HUES48 (cell line): ENCODE results near the gene CTSW.

Experiments used
- H3K27ac ChIP-seq: one replicate; pipeline ENCODE4 v1.7.0; 2013; ENCODE audit warnings: low read depth, low read length, inconsistent platforms
- H3K27me3 ChIP-seq: 2 replicates; pipeline ENCODE4 v1.6.1; 2013; ENCODE audit warnings: mild to moderate bottlenecking, low read length; ENCODE audit not compliant: control insufficient read depth, insufficient read depth
- H3K36me3 ChIP-seq: 2 replicates; pipeline ENCODE4 v1.6.1; 2013; ENCODE audit warnings: low read length; ENCODE audit not compliant: control insufficient read depth, insufficient read depth
- H3K4me1 ChIP-seq: 2 replicates; pipeline ENCODE4 v1.6.1; 2013; ENCODE audit warnings: mild to moderate bottlenecking, low read length; ENCODE audit not compliant: control insufficient read depth, insufficient read depth
- H3K4me3 ChIP-seq: 2 replicates; pipeline ENCODE4 v1.5.1; 2013; ENCODE audit warnings: mild to moderate bottlenecking, low read depth, low read length
- H3K9ac ChIP-seq: 2 replicates; pipeline ENCODE4 v1.6.1; 2013; ENCODE audit warnings: mild to moderate bottlenecking, low read depth, low read length, moderate library complexity
- H3K9me3 ChIP-seq: 2 replicates; pipeline ENCODE4 v1.6.1; 2013; ENCODE audit warnings: low read length; ENCODE audit not compliant: control insufficient read depth, insufficient read depth

CTSW gene

DNA sequence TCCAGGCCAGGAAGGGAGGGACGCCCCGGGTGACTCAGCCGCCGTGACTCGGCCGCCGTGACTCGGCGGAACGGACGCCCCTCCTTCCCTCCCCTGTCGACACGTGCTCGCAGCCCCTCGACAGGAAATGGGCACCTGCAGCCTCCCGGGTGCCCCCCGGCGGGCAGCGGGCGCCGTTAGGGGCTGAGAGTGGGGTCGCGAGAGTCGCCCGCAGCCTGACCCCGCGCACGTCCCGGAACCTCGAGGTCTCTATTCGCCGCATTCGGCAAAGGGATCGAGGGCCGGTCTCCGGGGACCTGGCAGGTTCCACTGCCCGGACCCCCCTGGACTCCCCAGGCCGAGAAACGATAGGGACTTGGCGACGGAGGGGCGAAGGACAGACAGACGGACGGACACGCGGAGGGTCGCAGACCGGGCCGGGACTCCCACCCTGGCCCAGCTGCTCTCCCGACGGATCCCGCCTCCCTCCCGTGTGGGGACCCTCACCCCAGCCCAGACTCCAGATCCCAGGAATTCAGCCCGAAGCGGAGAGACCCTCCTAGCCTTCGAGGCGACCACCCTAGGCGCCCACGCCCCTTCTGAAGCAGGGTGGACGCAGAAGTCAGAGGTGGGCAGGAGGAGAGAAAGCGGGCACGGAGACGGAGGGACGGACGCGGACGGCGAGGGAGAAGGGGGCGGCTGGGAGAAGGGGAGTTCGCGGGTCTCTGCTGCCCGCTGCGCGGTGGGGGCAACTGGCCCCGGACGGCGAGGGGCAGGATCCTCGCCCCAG lies 19.9 kb downstream of the CTSW start:
- H3K27ac ChIP-seq, result peak overlapping the region; percentile 87
- H3K4me3 ChIP-seq, result peak overlapping the region; percentile 64
- H3K9me3 ChIP-seq, result no peaks in the 10 kb centered on the region
- peak overlapping the region; percentile 69 for H3K9ac ChIP-seq
- peaks cover 55% of the 10 kb centered on the region for H3K27me3 ChIP-seq
- peaks cover 9% of the 10 kb centered on the region for H3K4me1 ChIP-seq
- no peaks in the 10 kb centered on the region for H3K36me3 ChIP-seq

DNA sequence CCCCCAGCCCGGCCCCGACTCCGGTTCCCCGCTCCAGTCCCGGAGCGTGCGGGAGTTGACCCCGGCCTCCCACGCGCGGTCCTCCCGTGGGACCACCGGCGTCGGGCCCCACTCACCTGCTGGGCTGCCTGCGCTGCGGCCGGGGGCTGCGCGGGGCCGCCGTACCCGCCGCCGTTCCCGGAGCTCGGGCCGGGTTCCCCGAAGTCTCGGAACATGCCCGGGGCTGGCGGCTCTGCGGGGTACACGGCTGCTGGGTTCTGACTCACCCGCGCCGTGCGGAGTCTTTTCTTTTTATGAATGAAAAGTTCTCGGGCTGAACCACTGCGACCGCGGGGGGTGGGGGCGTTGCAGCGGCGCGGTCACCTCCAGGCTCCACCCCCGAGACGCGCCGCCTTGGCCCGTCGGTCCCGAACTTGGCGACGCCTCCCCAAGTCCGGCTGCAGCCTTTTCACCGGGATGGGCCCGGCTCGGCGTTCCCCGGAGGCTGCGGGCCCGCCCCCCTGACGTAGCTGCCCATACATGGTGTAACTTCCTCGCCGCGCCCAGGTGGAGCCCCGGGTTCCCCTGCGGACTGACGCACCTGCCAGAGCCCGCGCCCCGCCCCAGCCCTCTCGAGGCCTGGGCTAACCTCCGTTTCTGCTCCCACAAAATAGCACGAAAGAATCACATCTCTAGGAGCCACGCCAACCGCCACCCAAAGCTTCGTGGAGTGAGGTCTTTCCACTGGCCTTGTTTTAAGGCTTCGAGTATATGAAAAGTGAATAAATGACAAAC lies 20.7 kb downstream of the CTSW start, which contains the start of gene FOSL1:
Gene FOSL1, minus strand, starts transcription at position 264 of the 774 bp plus-strand sequence. Its CDS starts 49 bp downstream, at position 215.
- peaks cover 9% of the 10 kb centered on the region for H3K4me1 ChIP-seq
- H3K27ac ChIP-seq, result peak within 1 kb of the TSS; percentile 87
- no peaks in the 10 kb centered on the region for H3K9me3 ChIP-seq
- no peaks in the 10 kb centered on the region for H3K36me3 ChIP-seq
- peak within 1 kb of the TSS; percentile 64 for H3K4me3 ChIP-seq
- peak within 1 kb of the TSS; percentile 69 for H3K9ac ChIP-seq
- H3K27me3 ChIP-seq, result peaks cover 55% of the 10 kb centered on the region

DNA sequence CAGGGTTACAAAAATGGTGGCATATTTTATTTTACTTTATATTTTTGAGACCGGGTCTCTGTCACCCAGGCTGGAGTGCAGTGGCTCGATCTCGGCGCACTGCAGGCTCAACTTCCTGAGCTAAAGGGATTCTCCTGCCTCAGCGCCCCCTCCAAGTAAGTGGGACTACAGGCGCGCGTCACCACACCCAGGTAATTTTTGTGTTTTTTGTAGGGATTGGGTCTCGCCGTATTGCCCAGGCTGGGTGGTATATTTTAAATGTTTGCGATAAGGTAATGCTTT lies 21.2 kb downstream of the CTSW start:
- H3K36me3 ChIP-seq, result no peaks in the 10 kb centered on the region
- peak overlapping the region; percentile 32; the same call in 1 of the 2 replicates for H3K4me3 ChIP-seq
- no peaks in the 10 kb centered on the region for H3K9me3 ChIP-seq
- H3K27me3 ChIP-seq, result peaks cover 55% of the 10 kb centered on the region
- H3K4me1 ChIP-seq, result peaks cover 9% of the 10 kb centered on the region
- peak overlapping the region; percentile 45 for H3K27ac ChIP-seq
- H3K9ac ChIP-seq, result no peak overlapping the region

DNA sequence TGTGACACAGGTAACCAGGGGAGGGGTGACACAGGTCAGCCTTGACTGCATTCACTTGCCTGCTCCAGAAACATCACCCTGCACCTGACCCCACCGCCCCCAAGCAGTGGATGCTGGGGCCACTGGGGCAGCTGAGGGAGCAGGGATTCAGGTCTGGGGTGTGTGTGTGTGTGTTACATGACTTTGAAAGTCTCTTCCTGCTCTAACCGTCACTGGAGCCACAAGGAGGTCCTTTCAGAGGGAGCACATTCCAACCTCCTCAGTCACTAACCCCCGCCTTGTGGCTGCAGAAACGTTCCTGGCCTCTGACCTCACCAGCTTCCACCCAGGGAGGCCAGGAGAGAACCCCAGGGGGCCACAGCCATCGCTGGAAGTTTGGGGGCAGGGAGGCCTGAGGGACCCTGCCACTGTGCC lies 23.4 kb downstream of the CTSW start:
- peak overlapping the region; percentile 25 for H3K27ac ChIP-seq
- H3K4me3 ChIP-seq, result no peak overlapping the region

DNA sequence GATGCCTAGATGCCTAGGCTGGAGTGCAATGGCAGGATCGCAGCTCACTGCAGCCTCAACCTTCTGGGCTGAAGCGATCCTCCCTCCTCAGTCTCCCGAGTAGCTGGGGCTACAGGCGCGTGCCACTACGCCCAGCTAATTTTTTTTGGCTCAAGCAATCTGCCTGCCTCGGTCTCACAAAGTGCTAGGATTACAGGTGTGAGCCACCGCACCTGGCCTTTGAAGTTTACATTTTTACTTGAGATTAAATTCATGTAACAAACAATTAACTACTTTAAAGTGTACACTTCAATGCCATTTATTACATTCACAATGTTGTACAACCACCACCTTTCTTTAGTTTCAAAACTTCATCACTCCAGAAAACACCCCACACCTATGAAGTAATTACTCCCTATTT lies 24.1 kb downstream of the CTSW start:
- Histone ChIP-seq H3K9me3 (no peaks in the 10 kb centered on the region), H3K36me3 (no peaks in the 10 kb centered on the region), H3K27ac (peak overlapping the region; percentile 25), H3K27me3 (peaks cover 59% of the 10 kb centered on the region), H3K4me3 (no peak overlapping the region), H3K9ac (no peak overlapping the region), H3K4me1 (peaks cover 9% of the 10 kb centered on the region)

More for the DNA sequence above, 23.4 kb downstream of the CTSW start:
- Histone ChIP-seq H3K9ac (no peak overlapping the region), H3K27me3 (peaks cover 64% of the 10 kb centered on the region), H3K4me1 (peaks cover 9% of the 10 kb centered on the region), H3K9me3 (no peaks in the 10 kb centered on the region), H3K36me3 (no peaks in the 10 kb centered on the region)

DNA sequence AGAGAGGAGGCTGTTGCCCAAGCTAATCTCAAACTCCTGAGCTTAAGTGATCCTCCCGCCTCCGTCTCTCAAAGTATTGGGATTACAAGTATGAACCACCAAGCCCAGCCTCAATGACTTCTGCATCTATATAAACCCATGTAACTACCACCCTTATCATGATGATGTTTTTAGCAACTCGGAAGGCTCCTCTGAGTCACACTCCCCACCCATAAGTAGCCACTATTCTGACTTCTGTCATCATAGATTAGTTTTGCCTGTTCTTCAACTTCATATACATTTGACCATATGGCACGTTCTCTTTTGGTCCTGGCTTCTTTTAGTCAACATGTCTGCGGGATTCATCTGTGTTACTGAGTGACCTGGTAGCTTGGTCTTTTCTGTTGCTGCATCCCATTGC lies 27.0 kb downstream of the CTSW start:
- Histone ChIP-seq H3K9ac (no peak overlapping the region), H3K27me3 (peaks cover 40% of the 10 kb centered on the region), H3K9me3 (no peaks in the 10 kb centered on the region), H3K27ac (no peak overlapping the region), H3K36me3 (no peaks in the 10 kb centered on the region), H3K4me3 (no peak overlapping the region), H3K4me1 (peaks cover 9% of the 10 kb centered on the region; the same call in 1 of the 2 replicates)

DNA sequence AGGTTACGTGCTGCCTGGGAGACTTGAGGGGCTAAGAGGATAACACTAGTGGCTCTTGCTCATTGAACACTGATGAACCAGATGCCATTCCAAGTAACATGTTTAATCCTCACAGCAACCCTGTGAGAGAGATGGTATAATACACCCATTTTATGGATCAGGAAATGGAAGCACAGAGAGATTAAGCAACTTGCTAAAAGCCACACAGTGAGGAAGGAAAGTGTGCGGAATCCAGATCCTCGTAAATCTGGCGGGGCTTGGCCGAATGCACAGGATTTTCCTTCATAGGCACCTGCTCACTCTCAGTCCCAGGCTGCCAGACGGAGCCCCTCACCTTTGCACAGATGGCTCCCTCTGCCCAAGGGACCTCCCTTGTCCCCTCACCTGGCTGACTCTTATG lies 28.2 kb downstream of the CTSW start:
- Histone ChIP-seq H3K9me3 (no peaks in the 10 kb centered on the region), H3K4me1 (peaks cover 11% of the 10 kb centered on the region), H3K27ac (no peak overlapping the region), H3K27me3 (peaks cover 28% of the 10 kb centered on the region), H3K4me3 (no peak overlapping the region), H3K36me3 (no peaks in the 10 kb centered on the region), H3K9ac (no peak overlapping the region)

DNA sequence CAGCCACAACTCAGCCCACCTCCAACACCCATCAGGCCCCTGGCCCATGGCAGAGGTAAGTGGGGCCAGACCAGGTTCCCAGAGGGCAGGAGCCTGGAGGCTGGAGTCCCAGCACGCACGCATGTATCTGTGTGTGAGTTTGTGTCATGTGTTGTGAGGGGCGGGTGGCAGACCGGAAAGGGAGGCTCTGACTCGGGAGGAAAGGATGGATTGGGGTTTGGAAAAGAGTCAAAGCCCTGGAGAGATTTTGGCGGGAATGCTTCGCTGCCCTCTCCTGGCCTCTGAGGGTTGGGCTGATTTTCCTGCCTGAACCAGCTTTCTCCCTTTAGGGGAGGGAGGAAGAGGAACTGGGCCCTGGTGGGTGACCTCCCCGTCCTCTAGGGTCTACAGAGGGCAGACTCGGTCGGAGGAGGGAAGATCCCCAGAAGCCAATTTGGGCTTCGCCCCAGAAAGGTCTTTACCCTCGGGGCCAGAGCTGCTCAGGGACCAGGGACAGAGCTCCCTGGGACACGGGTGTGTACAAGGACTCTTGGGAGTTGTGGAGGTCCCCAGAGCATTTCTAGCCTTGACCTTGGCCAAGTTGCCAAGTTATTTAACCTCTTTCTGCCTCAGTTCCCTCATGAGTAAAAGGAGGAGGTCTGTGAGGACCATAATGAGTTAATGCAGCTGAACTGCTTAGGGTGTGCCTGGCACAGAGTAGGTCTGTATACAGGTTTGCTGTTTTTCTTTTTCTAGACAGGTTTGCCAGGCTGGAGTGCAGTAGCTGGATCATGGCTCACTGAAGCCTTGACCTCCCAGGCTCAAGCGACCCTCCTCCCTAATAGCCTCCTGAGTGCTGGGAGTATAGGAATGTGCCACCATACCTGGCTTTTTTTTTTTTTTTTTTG lies 32.3 kb downstream of the CTSW start:
- H3K9ac ChIP-seq, result no peak overlapping the region
- H3K4me1 ChIP-seq, result peaks cover 11% of the 10 kb centered on the region; the same call in 1 of the 2 replicates
- H3K4me3 ChIP-seq, result no peak overlapping the region
- no peaks in the 10 kb centered on the region for H3K9me3 ChIP-seq
- H3K36me3 ChIP-seq, result no peaks in the 10 kb centered on the region; the same call in 1 of the 2 replicates
- peak overlapping the region; percentile 9 for H3K27ac ChIP-seq
- peaks cover 13% of the 10 kb centered on the region for H3K27me3 ChIP-seq

DNA sequence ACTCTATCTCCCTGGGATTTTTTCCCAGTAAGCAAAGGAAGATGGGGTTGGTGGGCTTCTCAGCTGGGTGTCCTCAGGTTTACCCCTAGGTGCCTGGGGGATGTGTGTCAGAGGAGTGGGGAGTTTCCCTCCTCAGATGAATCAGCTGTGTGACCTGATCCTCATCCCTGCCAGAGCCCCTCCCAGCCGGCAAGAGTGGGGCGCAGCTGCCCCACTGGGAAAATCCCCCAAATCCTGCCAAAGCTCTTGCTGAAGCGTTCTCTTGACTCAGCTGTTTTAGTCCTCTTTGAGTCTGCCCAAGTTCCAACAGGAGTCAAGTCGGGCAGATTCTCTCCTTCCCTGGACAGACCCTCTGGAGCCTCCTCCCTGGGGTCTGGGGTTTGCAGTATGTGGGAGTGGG lies 33.2 kb downstream of the CTSW start:
- Histone ChIP-seq H3K4me3 (no peak overlapping the region), H3K27ac (no peak overlapping the region), H3K27me3 (peaks cover 10% of the 10 kb centered on the region), H3K36me3 (peaks cover 3% of the 10 kb centered on the region; the same call in 1 of the 2 replicates), H3K4me1 (peaks cover 12% of the 10 kb centered on the region; the same call in 1 of the 2 replicates), H3K9me3 (no peaks in the 10 kb centered on the region), H3K9ac (no peak overlapping the region)

DNA sequence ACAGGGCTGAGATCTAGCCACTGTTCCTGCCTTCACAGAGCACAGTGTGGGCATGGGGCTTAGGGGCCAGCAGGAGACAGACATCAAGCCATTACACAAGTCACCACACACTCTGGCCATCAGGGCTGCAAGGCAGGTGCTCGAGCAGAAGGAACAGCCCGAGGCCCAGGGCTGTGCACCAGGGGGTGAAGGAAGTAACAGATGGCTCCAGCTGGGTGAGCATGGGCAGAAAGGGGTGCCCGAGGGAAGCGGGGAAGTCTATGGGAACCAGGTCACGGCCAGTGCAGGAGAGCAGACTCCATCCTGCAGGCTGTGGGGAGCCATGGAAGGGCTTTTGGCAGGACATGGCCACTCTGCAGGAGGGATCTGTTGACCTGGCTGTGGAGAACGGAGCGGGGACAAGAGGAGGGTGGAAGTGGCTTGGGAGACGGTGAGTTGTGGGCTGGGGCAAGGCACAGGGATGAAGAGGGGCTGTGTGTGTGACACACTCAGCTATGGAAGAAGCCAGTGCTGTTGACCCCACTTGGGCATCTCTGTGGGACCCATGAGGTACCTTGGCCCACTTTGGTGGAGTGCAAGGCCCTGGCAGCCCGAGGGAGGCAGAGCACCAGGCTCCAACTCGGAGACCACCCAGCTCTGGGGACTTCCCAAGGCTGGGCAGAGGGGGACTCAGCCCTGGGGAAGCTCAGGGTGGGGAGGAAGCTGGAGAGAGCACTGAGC lies 35.6 kb downstream of the CTSW start:
- peak overlapping the region; percentile 85 for H3K27ac ChIP-seq
- no peaks in the 10 kb centered on the region for H3K9me3 ChIP-seq
- H3K36me3 ChIP-seq, result peaks cover 3% of the 10 kb centered on the region; the same call in 1 of the 2 replicates
- no peaks in the 10 kb centered on the region; the same call in 1 of the 2 replicates for H3K27me3 ChIP-seq
- no peak overlapping the region for H3K4me3 ChIP-seq
- peaks cover 16% of the 10 kb centered on the region; the same call in 1 of the 2 replicates for H3K4me1 ChIP-seq
- H3K9ac ChIP-seq, result no peak overlapping the region
